Activated CD4-positive, alpha-beta T cell treated with anti-CD3 and anti-CD28 coated beads, Interleukin-2, Interleukin-6, amounts not matched to agents 100 ng/mL and 50 ng/mL, durations not matched to agents 16 hours and 8 hours (primary cell): ENCODE results near the gene FGF1.

Experiments used
- DNase-seq: peaks from one replicate; pipeline ENCODE4 v3.0.0-alpha.2; 2020

Gene FGF1

DNA sequence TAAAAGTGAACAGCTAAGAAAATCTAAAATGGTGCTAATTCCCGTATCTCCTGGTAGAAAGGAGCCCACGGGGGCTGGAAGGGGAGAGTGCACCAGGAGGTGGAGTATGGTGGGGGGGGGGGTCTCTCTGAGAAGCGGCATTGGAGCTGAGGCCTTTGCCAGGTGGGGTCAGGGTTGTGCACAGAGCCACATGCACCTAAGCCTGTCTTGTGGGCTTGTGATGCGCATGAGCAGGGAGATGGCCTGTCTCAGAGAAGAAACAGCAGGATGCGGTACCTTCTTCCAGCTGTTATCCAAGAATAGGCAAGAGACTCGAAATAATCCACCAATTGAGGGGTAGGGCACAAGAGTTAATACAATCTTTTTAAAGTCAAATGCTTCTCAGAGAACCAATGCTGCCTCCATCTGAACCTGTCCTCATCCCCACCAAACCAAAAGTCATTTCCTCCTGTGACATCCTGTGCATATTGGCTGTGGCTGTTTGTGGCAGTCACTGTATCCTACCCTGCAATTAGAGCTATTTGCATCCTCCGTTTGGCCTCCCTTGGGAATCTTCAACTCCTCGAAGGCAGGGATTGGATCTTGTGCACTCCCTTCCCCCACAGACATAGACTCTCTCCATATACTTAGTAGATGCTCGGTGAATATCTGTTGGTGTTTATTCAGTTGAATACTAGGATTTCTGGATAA, 45.4 kb downstream of the FGF1 start:
- DNase-seq, result no peak

DNA sequence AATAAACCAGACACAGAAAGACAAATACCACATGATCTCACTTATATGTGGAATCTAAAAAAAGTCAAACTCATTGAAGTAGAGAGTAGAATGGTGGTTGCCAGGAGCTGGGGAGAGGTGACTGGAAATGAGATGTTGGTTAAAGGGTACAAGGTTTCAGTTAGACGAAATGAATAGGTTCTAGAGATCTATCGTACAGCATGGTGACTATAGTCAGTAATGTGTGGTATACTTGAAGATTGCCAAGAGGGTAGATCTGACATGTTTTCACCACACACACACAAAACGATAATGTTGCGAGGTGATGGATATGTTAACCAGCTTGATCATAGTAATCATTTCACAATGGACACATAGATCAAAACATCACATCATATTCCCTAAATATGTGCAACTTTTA, 46.4 kb downstream of the FGF1 start:
- peak; percentile 46 for DNase-seq

DNA sequence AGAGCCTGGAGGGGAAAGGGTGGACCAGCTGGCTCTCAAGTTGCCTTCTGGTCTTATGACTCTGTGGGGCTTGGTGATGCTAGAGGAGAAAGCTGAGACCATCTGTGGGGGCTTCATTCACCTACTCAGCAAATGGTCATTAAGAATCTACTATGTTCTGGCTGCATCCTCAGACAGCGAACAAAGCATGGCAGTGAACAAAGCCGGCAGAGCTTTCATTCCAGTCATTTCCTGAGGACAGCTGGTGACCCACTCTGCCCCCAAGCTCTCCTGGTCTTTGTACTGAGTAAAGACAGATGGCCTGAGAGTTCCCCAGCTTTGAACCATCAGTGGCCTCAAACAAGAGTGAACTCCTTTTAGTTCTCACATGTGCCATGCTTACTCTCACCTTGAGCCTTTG, 48.0 kb downstream of the FGF1 start:
- no peak for DNase-seq

DNA sequence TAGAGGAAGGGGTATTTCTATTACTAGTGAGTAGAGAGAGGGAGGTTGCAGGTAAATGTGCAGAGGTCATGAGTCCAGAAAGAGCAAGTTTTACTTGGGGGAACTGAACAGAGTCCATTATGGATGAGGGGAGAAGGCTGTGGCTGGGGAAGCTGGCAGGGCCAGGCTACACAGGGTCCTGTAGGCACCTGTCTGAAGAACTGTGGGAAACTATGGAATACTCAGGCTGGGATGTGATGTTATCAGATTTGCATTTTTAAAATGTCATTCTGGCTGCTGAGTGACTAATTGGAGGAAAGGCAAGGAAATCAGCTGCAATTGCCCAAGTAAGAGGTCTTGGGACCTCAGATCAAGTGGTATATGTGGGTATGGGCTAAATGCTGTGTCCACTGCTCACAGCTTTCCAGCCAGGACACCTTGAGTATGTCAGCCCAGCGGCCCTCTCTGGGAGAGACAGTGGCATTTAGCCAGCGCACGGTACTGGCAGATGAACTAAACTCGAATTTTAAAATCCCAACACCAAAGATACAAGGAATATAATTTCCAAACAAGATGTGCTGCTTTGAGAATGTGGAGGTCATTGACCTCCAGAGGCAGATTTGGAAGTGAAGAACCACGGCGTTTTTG, 49.1 kb downstream of the FGF1 start:
- no peak for DNase-seq

DNA sequence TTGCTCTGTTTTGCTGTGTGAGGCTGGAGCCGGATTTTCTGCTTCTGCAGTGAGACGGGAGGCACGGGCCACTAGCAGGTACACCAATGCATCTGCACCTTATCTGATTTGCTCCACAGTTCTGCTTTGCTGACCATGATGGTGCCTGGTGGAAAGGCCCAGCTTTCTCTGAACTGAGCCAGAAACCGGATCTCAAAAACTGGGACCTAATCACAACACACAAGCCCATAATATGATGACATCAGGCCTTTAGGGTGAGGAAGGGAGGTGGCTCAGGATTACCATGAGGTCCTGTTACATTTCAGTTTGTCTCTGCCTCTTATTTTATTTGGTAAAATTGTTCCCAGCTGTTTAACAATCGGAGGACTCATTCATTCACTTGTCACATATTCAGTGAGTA, 49.8 kb downstream of the FGF1 start:
- no peak for DNase-seq

DNA sequence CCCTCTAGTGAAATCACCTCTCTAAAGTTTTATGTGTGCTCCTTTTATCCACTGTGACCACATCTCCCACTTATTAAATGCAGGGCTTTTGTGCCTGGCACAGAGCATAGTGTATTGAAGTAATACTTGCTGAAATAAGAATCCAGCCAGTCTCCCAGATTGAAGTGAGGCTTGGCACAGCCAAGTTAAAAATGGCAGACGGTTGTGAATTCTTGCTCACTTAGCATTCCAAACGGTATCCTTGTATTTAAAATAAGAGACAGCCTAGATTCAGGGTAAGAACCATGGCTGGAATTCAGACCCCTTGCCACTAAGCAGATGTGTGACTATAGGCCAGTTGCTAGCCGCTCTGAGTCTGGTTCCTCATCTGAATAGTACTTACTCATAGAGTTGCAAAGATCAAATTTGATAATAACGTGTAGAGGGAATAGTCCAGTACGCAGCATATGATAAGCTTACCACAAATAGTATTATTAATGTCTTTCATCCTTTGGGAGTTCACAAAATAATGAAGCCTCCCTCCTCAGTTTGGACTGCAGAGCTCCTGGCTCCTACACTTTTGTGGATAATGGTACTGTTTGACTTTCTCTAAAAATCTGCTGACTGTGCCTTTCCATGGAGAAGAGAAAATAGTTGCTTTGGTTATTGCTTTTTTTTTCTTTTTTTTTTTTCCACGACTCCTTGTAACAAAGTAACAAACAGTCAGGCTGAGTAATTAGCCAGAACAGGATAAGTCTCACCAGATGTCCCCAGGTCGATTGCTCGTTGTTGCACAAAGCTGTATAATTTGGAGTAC, 51.5 kb downstream of the FGF1 start:
- no peak for DNase-seq

DNA sequence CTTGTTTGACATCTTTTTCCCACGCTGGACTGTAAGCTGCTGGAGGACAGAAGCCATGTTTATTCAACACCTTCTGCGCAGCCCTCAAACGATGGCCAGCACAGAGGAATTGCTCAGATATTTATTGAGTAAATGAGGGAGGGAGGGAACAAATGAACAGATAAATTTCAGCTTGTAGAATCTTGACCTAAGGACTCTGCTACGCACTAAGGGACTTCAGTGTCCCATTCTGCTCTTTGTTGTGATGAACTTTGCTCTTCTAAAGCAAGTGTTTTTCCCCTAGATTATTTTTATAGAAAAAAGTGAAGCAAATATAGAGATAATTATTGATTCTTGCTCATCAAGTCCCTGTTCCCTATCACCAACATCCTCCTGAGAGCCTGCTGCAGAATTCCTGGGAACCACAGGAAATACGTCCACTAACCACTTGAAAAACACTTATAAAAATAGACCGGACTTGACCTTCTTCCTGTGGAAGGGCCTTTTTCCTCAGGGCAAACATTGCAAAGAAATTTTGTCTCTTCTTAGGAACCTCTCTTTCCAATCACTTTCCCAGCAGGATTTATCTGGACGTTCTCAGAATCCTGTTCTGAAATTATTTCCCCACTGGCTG, 54.9 kb downstream of the FGF1 start:
- DNase-seq, result no peak

DNA sequence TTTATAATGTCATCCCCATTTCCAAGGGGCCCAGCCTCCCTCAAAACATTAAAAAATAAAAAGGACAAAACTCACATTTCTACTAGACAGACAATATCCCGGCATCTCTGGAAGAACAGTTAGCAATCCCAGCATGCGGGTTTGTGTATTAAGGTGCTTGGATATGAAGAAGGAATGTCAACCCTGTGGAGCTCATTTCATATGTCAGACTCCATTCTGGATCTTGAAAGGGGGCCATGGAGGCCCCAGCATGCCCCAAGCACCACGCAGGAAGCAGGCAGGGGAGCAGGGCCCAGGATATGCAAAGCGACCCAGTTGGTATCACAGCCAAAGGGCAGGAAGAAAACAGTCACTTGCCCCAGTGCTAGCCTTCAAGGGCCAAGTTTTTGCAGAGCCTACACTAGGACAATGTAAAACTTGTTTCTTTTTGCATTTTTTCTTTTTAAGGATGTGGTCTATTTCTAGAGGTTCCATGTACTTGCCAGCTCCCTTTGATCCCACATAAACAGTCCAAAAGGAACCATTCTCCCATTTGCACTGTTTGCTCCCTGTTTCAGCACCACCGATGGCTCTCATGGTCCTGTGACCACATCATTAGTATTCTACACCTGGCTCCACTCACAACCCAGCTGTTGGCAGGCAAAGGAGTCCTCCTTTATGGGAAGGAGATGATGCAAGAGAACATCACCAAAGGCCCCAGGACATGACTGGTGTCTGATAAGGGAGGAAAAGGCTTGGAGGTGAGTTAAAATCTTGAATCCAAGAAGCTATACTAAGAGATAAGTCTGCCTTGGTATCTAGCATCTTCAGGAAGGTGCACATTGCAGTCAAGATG, 58.3 kb downstream of the FGF1 start:
- no peak for DNase-seq

DNA sequence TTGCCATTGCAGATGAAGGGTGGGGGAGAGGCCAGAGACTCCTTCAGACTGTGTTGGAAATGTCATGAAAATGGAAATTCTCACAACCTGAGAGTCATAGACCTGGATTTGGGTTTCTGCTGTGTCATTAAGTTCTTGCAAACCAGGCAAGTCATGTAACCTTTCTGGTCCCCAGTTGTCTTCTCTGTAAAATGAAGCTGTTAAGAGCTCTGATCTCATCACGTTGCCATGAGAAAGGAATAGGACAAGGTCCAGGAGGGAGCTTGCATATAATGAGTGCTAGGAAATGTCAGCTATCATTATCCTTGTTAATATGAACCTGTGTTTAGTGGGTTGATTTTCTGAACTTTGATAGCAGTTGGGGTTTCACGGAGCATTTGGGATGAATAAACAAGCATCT, 59.1 kb downstream of the FGF1 start:
- no peak for DNase-seq

DNA sequence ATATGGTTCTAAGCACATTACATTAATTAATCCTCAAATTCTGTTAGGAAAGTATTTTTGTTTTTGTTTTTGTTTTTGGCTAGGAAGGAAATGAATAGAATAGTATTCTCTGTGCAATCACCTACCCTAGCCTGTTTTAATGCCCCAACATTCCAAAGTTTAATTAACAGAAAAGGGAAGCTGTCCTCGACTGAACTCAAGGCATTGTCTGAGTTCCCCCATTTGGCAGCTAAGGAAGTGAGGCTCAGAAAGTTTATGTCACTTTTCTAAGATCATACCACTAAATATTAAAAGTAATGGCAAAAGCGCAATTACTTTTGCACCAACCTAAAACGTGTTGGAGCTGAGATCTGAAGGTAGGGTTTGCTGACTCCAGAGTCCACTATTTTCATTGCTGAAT, 59.8 kb downstream of the FGF1 start:
- DNase-seq, result no peak

DNA sequence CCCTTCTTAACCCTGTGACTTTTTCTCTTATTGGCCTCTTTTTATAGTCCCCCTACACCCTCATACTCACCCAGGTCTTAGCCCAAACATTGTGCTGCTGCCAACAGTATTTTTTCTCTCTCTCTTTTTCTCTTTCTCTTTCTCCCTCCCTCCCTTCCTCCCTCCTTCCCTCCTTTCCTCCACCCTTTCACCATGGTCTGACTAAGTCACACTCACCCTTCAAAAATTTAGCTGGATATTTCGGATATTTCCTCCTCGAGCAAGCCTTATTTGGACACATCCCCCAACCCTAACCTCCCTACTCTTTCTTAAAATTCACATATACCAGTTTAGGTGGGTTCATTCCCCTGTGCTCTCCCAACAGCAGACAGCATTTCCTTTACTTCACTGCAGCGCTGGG, 64.7 kb downstream of the FGF1 start:
- DNase-seq, result no peak

DNA sequence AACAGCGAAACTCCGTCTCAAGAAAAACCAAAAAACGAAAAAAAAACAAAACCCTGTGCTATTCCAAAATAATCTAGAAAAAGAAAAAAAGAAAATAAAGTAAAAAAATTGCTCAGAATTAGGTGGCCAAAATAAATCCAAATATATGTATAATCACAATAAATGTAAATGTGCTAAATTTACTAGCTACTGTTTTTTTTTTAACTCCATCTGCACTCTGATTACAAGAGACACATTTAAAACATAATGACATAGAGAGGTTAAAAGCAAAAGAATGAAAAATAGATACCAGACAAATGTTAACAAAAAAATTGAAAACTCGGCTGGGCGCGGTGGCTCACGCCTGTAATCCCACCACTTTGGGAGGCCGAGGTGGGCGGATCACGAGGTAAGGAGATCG, 66.1 kb downstream of the FGF1 start:
- no peak for DNase-seq

DNA sequence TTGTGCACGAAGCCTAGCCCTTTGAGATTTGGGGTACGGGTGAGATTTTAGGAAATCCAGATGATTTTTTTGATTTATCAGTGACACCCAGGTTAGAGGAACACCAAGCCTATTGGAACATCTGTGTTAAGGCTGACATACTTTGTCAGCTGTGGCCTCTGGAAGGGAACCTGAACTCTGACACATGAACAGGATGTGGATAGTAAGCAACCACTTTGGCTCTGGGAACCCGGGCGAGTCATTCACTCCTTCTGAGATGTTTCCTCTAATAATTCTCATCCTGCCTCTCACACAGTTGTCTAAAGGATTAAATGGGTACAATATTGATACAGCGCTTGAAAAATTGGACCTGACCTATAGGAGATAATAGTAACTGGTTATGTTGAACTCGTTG, 67.8 kb downstream of the FGF1 start:
- DNase-seq, result peak; percentile 70

DNA sequence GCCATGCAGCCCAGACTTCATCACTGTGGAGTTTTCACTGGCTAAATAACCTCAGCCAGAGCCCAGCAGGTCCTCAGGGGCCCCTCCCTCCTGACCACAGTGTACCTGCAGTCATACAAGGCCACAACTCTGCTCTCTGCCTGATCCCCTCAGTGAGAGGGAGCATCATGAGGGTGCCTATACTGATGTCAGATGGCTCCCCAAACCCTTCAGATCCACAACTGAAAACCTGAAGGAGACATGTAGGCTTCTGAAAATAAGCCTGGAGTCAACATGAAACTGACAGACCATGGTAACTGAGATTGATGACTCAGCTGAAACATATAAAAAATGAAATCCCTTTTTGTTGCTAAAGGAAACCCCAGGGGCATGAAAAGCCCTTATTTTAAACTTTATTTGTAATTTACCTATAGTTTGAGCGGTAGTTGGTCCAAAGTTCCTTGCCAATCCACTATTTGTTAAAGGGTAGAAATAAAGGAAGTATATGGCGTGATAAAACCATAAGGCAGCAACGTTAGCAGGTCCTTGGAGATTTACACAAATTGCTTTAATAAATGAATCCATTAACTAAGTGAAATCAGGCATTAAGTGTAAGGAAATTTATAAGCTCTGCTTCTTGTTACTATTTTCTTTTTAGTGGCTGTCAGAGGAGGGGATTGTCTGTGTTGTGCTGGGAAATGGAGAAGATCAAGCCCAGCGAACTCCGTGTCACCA, 68.3 kb downstream of the FGF1 start:
- peak; percentile 72 for DNase-seq

DNA sequence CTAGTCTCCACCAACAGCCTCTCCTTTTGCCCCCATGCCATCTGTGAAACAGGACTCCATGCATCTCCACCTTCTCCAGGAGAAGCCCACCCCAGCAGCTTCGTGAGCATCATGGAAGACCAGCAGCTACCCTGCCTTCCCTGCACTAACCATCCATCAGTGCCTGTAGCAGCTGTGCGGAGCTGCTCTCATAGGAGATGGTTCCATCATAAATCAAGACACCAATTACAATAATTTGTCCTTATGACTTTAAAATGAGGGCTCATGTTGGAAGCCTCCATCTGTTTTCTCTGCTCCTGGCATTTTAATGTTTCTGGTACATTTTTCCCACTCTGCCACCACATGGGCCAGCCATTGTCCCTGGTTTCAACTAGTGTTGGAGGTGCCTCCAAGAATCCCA, 69.9 kb downstream of the FGF1 start:
- DNase-seq, result no peak

DNA sequence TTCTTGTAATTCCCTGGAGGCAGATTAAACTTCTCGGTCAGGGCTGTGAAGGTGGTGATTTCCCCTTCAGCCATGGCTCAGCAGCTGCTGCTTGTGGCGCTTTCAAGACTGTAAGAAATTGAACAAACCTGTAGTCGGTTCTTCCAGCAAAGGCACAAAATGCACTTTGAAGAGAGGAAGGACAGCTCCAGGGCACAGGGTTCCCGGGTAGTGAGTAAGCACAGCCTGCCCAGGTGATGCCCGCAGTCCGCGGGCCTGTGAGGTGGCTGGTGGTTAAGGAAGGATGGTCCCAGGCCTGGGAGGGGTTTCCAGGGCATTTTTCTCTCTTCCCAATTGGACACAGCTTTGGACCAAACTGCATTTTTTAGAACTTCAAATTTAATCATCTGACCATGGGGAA, 71.8 kb downstream of the FGF1 start:
- no peak for DNase-seq

DNA sequence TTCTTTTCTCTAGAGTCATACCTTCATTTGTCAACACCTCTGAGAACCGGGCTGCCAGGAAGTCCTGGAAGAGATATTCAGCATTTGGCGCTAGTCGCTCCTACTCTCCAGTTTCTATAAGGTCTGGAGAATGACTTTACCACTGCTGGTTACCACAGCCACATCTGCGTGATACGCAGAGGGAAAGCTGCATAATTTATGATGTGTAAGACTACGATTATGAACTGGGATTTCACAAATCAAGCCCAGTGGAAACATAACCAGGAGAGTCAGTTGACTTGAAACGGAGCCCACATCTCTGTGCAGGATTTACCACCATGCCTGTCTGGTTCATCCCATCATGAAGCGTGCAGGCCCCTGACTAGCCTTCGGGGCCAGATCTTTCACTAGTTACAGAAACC, 72.6 kb downstream of the FGF1 start:
- DNase-seq, result no peak

DNA sequence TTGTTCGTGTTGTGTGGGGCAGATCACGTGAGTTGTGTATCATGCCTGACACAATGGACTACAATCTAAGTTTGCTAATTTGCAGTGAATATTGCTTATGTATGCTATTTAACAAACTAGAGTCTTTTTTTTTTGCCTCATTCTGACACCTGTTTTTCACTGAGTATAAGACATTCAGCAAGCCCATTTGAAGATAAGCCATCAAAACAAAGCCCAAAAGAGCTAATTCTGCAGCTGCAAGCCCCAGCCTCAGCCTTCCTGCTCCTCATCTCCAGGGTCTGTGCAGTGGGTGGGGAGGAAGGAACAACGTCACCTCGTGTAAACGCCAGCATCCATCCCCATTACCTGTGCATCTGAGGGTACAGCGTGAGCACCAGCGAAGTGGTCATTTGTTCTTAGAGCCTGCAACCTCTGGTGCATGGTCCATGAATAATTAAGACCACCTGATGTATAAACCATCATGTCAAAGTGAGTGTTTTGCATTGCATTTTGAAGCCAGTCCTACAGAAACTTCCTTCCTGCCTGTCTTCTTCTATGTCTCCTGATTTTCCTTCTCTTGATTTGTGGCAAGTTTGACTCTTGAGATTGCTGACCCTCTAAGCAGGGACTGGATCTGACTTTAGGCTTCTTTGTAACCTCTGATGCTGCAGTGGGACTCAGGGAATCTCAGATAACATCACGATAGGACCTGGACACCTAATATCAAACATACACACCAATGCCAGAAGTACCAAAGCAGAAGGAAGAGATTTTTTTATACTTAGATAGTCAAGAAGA, 73.2 kb downstream of the FGF1 start:
- no peak for DNase-seq

DNA sequence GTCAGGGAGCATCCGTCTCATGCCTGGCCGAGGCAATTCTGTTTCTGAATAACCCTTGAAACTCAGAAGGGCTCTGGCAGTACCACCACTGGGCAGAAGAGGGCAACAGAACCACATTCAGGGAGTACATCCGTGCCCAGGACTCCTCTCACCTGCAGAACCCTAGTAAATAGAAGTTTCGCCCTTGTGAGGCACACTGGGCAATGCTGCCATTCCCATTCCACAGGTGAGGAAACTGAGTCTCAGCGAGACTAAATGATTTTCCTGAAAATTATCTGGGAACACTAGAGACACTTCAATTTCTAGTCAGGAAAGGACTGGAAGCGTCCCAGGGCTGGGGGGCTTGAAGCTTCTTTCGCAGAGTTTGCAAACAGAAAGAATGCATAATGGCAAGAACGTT, 74.7 kb downstream of the FGF1 start:
- DNase-seq, result peak; percentile 83

DNA sequence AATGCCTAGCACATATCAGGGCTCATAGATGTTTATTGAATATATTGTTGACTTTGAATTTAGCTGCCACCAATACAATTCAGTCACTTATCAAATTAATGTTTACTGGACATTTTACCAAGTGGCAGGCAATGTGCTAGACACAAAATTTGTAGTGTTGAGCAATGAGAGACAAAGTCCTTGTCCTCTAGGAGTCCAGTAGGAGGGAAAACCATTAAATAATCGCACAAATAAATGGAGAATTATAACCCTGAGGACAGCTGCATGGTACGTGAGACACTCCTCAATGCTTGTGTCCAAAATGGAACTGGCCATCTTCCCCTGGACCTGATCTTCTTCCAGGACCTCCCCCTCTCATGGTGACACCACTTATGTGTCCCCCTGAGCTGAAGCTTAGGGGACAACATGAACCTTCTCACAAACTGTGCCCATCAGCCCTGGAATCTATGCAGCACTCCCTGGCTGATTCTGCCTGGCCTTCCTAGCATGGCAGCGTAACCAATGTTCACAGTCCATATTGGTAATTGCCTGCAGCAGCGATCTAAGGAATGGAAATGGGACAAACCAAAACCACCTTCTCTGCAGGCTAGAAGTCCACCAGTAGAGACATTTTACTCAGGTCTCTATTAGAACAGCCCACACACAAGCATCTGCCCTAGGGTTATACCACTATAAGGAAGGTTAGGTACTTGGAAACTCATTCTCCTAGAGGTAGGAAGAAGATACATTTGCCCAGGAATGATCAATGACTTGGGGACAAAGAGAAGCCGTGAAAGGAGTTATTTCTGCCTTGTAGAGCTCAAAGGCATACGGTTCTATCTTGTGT, 75.5 kb downstream of the FGF1 start:
- DNase-seq, result no peak

DNA sequence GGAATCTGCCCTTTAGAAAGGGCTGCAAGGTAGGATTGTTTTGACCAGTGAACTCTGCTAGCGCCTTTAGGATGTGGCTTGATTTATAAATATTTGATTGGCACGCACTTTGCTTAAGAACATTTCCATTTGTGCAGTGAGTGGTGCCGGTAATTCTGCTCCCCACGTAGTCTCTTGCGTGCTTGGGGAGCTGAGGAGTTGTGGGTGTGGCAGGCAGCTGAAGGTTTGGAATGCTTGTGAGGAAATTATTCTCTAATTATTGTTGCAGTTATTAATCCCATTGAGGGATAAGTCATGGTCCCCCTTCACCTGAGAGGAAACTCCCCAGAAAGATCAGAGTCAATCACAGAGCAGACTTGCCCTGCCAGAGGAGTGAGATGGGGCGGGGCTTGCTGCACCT, 76.7 kb downstream of the FGF1 start:
- no peak for DNase-seq
